CD4-positive, CD25-positive, alpha-beta regulatory T cell (primary cell): ENCODE data around the gene RBM47. TPM values are rescaled to one million over a fixed set of nuclear protein-coding genes. Genes with fewer than 3 reads are reported as not detected.
"Not testable (repeated sequence)": the region's sequence is repeated elsewhere in the genome, so short reads cannot be mapped to it uniquely, and the experiment has no call there.

Experiments
- ATAC-seq, 2 donors: fragments of 150-1000 bp; cut with Tn5 transposase; one replicate each; pipeline ENCODE4 v1.10.0; 2021; ENCODE audit warnings: low read depth in 2 of 2, moderate number of reproducible peaks in 2 of 2, moderate library complexity in 1 of 2
- DNase-seq, 3 donors: peaks; one replicate each; pipeline versions ENCODE4 v3.0.0 to v3.0.0-alpha.2; 2012 to 2022; ENCODE audit warnings: mixed read lengths in 1 of 3
- H3K27ac ChIP-seq: one replicate; pipeline ENCODE4 v1.7.0; 2013; ENCODE audit warnings: mild to moderate bottlenecking, low read length; ENCODE audit not compliant: insufficient read depth, poor library complexity, severe bottlenecking
- H3K27me3 ChIP-seq: one replicate; pipeline ENCODE4 v1.7.0; 2013; ENCODE audit warnings: low read length; ENCODE audit not compliant: control insufficient read depth, insufficient read depth
- H3K36me3 ChIP-seq: one replicate; pipeline ENCODE4 v1.7.0; 2013; ENCODE audit warnings: mild to moderate bottlenecking, low read length, moderate library complexity; ENCODE audit not compliant: control insufficient read depth, insufficient read depth
- H3K4me1 ChIP-seq: 2 replicates; pipeline ENCODE4 v1.7.0; 2013; ENCODE audit warnings: mild to moderate bottlenecking, low read length; ENCODE audit not compliant: insufficient read depth, control insufficient read depth, poor library complexity, severe bottlenecking
- H3K4me3 ChIP-seq: one replicate; pipeline ENCODE4 v1.7.0; 2013; ENCODE audit warnings: low read depth, mild to moderate bottlenecking, low read length, moderate library complexity
- H3K9me3 ChIP-seq, 2 experiments: 1 replicate in 1 of 2; 2 replicates in 1 of 2; pipeline ENCODE4 v1.7.0; 2013; ENCODE audit warnings: low read length in 2 of 2, mild to moderate bottlenecking in 1 of 2, moderate library complexity in 1 of 2; ENCODE audit not compliant: control insufficient read depth in 2 of 2
- H3K27ac Mint-ChIP-seq, 3 donors: one replicate each; pipeline ENCODE4 v1.8.0; 2020 to 2022; ENCODE audit warnings: mild to moderate bottlenecking in 3 of 3, mixed read lengths in 3 of 3, moderate library complexity in 2 of 3
- H3K27me3 Mint-ChIP-seq: one replicate; pipeline ENCODE4 v1.8.0; 2022; ENCODE audit warnings: mild to moderate bottlenecking, mixed read lengths
- H3K36me3 Mint-ChIP-seq: one replicate; pipeline ENCODE4 v1.8.0; 2020; ENCODE audit warnings: mixed read lengths
- H3K4me1 Mint-ChIP-seq, 4 donors: one replicate each; pipeline ENCODE4 v1.8.0; 2020 to 2022; ENCODE audit warnings: mixed read lengths in 4 of 4, mild to moderate bottlenecking in 1 of 4
- H3K4me3 Mint-ChIP-seq, 4 donors: one replicate each; pipeline ENCODE4 v1.8.0; 2020 to 2022; ENCODE audit warnings: mild to moderate bottlenecking in 4 of 4, mixed read lengths in 4 of 4, moderate library complexity in 3 of 4
- H3K9me3 Mint-ChIP-seq, 7 donors: one replicate each; pipeline ENCODE4 v1.8.0; 2020 to 2022; ENCODE audit warnings: mixed read lengths in 7 of 7, mild to moderate bottlenecking in 3 of 7, moderate library complexity in 2 of 7
- polyA plus RNA-seq, 4 donors: library from polyadenylated mRNA; unstranded; fragments of 300-500 nt; fragmentation: Illumina TruSeq; gene quantifications; one replicate each; pipeline ENCODE4 v1.2.3, GENCODE V29; 2021
- total RNA-seq: library from RNA; stranded (reverse); gene quantifications from one replicate; pipeline ENCODE4 v1.2.3, GENCODE V29; 2022

Gene RBM47
- total and polyA plus RNA-seq, 5 donors from 2014 or later = 0.07 to 1.5 (median 0.15) TPM; not detected in 1

DNA sequence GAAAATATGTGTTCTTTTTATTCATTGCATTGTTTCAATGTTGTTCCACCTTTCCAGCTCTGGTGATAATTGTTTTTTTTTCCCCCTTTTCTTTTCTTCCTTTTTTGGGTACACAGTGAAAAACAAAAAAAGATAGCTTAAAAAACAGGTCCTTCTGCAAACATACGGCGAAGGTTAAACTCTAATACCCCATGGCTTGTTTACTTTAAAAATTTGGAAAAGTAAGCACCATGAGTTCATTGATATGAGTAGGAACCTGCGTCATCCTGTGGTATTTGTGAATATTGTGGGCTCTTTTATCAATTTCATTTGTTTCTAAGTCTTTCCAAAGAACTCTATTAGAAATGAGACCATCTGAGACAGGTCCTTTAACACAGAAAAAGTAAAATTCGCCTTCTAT, 171.0 kb downstream of the RBM47 start:
- H3K4me1 Mint-ChIP-seq = peaks cover 0 to 4% (median 0%) of the 10 kb centered on the region in 4 donors
- H3K27me3 Mint-ChIP-seq = no peaks in the 10 kb centered on the region
- Histone ChIP-seq H3K27me3 (no peaks in the 10 kb centered on the region), H3K4me3 (no peak overlapping the region), H3K4me1 (no peaks in the 10 kb centered on the region), H3K27ac (no peak overlapping the region), H3K9me3 (no peaks in the 10 kb centered on the region), H3K36me3 (no peaks in the 10 kb centered on the region)
- no peak overlapping the region for H3K27ac Mint-ChIP-seq
- no peak for DNase-seq
- H3K9me3 Mint-ChIP-seq = no peaks in the 10 kb centered on the region
- no peak for ATAC-seq
- no peak overlapping the region for H3K4me3 Mint-ChIP-seq
- H3K36me3 Mint-ChIP-seq = no peaks in the 10 kb centered on the region

DNA sequence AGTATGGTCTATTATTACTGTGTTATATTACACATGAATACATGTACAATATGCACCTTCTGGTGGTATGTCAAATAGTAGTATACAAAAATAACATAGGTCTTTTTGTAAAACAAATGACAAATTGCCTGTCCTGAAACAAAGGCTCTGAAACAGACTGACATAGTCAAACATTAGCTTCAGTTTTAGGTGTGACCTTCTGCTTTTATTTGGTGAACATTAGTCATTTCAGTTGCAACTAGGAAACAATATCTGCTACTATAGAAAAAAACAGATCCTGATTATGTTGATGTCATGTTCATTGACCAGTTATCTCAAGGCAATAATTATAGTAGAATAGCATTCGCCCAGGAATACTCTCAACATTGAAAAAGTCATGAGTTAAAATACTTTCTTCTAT, 171.6 kb downstream of the RBM47 start:
- H3K4me3 Mint-ChIP-seq = no peak overlapping the region
- ATAC-seq = no peak

DNA sequence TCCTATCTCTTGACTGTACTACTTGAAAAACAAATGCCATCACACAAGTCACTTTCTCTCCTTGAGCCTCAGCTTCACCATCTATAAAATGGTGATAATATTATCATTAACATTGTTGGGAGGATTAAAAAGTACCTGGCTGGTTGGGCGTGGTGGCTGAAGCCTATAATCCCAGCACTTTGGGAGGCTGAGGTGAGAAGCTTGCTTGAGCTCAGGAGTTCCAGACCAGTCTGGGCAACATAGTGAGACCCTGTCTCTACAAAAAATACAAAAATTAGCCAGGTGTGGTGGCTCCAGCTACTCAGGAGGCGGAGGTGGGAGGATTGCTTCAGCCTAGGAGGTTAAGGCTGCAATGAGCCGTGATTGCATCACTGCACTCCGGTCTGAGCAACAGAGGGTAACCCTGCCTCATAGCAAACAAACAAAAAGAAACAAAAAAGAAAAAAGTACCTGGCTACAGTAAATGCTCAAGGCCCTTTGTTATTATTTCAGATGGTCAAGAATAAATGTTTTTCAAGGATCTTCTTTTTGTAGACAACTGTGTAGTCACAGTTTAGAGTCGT, 174.2 kb downstream of the RBM47 start:
- Mint-ChIP-seq H3K36me3 (no peaks in the 10 kb centered on the region), H3K4me1 (peaks cover 4 to 16% (median 8%) of the 10 kb centered on the region in 4 donors), H3K4me3 (no peak overlapping the region), H3K27me3 (no peaks in the 10 kb centered on the region), H3K27ac (no peak overlapping the region), H3K9me3 (no peaks in the 10 kb centered on the region)
- no peak for ATAC-seq
- Histone ChIP-seq H3K27ac (no peak overlapping the region), H3K36me3 (no peaks in the 10 kb centered on the region), H3K27me3 (no peaks in the 10 kb centered on the region), H3K4me3 (no peak overlapping the region), H3K4me1 (no peaks in the 10 kb centered on the region), H3K9me3 (no peaks in the 10 kb centered on the region)
- DNase-seq = no peak

More for the DNA sequence above, 171.6 kb downstream of the RBM47 start:
- H3K27me3 Mint-ChIP-seq = no peaks in the 10 kb centered on the region
- H3K9me3 Mint-ChIP-seq = no peaks in the 10 kb centered on the region
- no peak for DNase-seq
- no peak overlapping the region for H3K27ac Mint-ChIP-seq
- no peaks in the 10 kb centered on the region for H3K4me1 ChIP-seq
- H3K27ac ChIP-seq = no peak overlapping the region
- H3K9me3 ChIP-seq = no peaks in the 10 kb centered on the region
- H3K4me3 ChIP-seq = no peak overlapping the region
- H3K4me1 Mint-ChIP-seq = peaks cover 0 to 4% (median 0%) of the 10 kb centered on the region in 4 donors
- H3K36me3 Mint-ChIP-seq = no peaks in the 10 kb centered on the region
- no peaks in the 10 kb centered on the region for H3K36me3 ChIP-seq
- no peaks in the 10 kb centered on the region for H3K27me3 ChIP-seq

DNA sequence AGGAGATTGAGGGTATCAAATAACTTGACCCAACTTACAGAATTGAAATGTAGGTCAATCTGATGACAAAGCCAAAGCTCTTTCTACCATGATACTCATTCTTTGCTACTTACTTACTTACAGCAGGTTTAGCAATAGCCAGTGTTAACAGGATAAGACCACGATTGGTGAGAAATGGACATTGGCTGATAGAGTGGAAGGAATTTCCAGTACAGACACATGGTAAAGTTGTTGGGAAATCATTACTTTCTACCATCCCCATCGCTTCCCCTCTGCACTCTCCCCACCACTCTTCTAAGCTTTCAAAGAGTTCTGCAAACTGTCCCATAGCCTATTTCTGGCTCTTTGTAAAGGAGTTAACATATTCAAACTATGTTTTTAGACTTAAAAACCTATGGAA, 174.8 kb downstream of the RBM47 start:
- Histone ChIP-seq H3K9me3 (no peaks in the 10 kb centered on the region), H3K27me3 (no peaks in the 10 kb centered on the region), H3K4me3 (no peak overlapping the region), H3K27ac (no peak overlapping the region), H3K36me3 (no peaks in the 10 kb centered on the region), H3K4me1 (no peaks in the 10 kb centered on the region)
- Mint-ChIP-seq H3K27ac (no peak overlapping the region), H3K4me3 (no peak overlapping the region), H3K36me3 (no peaks in the 10 kb centered on the region), H3K27me3 (no peaks in the 10 kb centered on the region), H3K4me1 (peaks cover 4 to 16% (median 8%) of the 10 kb centered on the region in 4 donors), H3K9me3 (no peaks in the 10 kb centered on the region)
- no peak for ATAC-seq
- DNase-seq = no peak

DNA sequence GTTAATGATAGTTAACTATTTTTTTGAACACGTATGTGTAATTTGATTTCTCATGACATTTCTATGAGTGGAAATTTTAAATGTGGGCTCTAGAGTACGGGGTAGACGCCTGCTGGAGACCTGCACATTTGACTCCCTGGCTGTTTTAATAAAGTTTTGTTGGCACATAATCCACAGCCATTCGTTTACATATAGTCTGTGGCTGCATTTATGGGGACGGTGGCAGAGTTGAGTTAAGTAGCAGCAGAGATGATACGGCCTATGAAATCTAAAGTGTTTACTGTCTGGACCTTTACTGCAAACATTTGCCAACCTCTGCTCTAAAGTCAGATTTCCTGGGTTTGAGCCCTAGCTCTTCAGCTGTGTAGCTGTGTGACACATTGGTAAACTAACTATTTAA, 175.8 kb downstream of the RBM47 start:
- ATAC-seq (no peak), DNase-seq (no peak)
- Mint-ChIP-seq H3K4me3 (no peak overlapping the region), H3K36me3 (no peaks in the 10 kb centered on the region), H3K27me3 (no peaks in the 10 kb centered on the region), H3K4me1 (peaks cover 4 to 16% (median 8%) of the 10 kb centered on the region in 4 donors), H3K27ac (no peak overlapping the region), H3K9me3 (no peaks in the 10 kb centered on the region)
- Histone ChIP-seq H3K27ac (no peak overlapping the region), H3K4me3 (no peak overlapping the region), H3K4me1 (no peaks in the 10 kb centered on the region), H3K36me3 (no peaks in the 10 kb centered on the region), H3K27me3 (no peaks in the 10 kb centered on the region), H3K9me3 (no peaks in the 10 kb centered on the region)

DNA sequence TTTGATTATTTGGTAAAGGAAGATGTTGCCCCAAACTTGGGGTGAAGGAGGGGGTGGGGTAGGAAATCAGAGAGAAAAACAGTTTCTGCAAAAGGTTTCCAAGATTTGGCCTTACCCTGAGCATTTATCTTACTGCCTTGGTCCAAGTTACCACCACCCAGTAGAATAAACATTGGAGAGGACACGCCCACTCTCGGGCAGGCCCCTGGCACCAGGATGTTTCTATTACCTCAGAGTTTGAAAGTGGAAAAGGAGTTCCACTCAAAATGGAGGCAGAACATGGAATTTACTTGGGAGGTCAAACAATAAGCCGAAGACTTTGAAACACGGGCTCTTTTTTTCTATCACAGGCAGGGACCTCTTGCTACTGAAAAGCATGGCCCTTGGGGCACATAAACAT, 180.8 kb downstream of the RBM47 start:
- Histone ChIP-seq H3K36me3 (no peaks in the 10 kb centered on the region), H3K4me3 (no peak overlapping the region), H3K27ac (no peak overlapping the region), H3K4me1 (no peaks in the 10 kb centered on the region), H3K9me3 (no peaks in the 10 kb centered on the region), H3K27me3 (no peaks in the 10 kb centered on the region)
- Mint-ChIP-seq H3K9me3 (peaks cover 0 to 1% (median 0%) of the 10 kb centered on the region in 7 donors), H3K27ac (no peak overlapping the region), H3K4me1 (peaks cover 4 to 16% (median 8%) of the 10 kb centered on the region in 4 donors), H3K27me3 (peaks cover 8% of the 10 kb centered on the region), H3K36me3 (no peaks in the 10 kb centered on the region), H3K4me3 (no peak overlapping the region)
- no peak for DNase-seq
- no peak for ATAC-seq

DNA sequence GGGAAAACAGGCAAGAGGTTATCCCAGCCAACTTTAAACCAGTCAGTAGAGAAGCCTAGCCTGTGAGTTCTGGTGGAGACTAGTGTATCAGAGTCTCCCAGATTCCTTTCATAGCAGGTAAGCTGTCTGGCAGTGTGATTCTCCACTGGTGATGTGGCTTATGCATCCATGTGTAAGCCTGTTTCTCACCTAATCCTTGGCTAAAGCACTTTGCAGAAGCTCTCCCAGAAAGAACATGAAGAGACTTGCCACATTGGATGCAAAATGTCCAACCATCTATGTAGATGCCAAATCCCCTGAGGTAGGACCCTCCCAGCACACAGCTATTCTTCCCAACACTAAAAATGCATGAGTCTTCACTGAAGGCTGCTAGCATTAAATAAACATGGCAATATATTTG, 182.8 kb downstream of the RBM47 start:
- no peak for DNase-seq
- H3K36me3 Mint-ChIP-seq = no peaks in the 10 kb centered on the region
- no peak for ATAC-seq
- no peak overlapping the region for H3K27ac ChIP-seq
- no peaks in the 10 kb centered on the region for H3K36me3 ChIP-seq
- peaks cover 0 to 1% (median 0%) of the 10 kb centered on the region in 7 donors for H3K9me3 Mint-ChIP-seq
- H3K4me1 ChIP-seq = no peaks in the 10 kb centered on the region
- no peak overlapping the region for H3K27ac Mint-ChIP-seq
- no peaks in the 10 kb centered on the region for H3K27me3 ChIP-seq
- H3K4me3 Mint-ChIP-seq = no peak overlapping the region
- H3K4me1 Mint-ChIP-seq = peaks cover 0 to 8% (median 3%) of the 10 kb centered on the region in 4 donors
- H3K27me3 Mint-ChIP-seq = peaks cover 8% of the 10 kb centered on the region
- H3K9me3 ChIP-seq = no peaks in the 10 kb centered on the region
- no peak overlapping the region for H3K4me3 ChIP-seq

DNA sequence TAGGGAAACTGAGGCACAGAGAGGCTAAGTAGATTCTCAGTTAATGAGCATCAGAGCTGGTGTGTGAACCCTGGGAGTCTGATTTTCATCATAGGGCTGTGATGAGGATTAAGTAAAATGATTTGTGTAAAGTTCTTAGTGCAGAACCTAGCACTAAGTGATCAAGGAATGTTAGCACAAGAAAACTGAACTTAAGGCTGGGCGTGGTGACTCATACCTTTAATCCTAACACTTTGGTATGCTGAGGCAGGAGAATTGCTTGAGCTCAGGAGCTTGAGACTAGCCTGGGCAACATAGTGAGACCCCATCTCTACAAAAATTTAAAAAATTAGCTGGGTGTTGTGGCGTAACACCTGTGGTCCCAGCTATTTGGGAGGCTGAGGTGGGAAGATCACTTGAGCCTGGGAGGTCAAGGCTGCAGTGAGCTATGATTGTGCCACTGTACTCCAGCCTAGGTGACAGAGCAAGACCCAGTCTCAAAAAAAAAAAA, 183.4 kb downstream of the RBM47 start:
- H3K4me3 Mint-ChIP-seq, H3K9me3 ChIP-seq, ATAC-seq, H3K27ac ChIP-seq, H3K27me3 Mint-ChIP-seq, H3K9me3 Mint-ChIP-seq, H3K36me3 ChIP-seq, H3K27me3 ChIP-seq, H3K4me3 ChIP-seq, H3K4me1 Mint-ChIP-seq, H3K36me3 Mint-ChIP-seq, H3K27ac Mint-ChIP-seq, DNase-seq, H3K4me1 ChIP-seq: not testable (repeated sequence)
